ENCODE data around the gene CMKLR1.

CMKLR1 gene

DNA sequence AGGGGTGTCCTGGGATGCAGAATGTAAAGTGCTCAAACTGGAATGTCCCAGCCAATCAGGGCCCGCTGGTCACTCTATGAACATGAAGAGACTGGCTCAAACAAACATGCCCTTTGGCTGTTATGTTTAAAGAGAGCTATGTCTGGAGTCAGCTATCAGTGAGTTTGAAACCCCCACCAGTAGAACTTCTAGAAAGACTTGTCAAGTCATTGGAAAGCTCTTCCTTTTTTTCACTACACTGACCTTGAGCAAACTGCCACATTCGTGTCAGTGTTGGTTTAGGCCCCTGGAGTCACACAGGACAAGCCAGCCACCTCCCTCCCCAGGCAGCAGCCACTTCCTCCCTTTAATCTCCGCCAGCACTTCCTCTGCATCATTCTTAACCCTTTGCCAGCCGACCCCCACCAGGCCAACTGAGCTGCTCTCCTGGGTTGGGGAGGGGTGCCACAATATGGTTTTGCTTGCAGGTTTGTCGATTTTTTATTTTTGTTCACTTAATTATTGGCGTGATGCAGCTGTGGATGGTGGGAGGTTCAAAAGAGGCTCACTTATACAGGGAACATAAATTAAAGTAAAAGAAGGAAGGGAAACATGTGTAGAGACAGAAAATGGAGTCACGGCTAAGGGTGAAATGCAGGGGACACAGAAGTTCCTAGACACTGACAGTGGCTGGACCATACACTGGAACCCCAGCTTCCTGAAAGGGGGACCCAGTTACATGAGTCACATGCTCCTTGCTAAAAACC is 25.3 kb downstream of the CMKLR1 start:
- peak; percentile 72 for DNase-seq

DNA sequence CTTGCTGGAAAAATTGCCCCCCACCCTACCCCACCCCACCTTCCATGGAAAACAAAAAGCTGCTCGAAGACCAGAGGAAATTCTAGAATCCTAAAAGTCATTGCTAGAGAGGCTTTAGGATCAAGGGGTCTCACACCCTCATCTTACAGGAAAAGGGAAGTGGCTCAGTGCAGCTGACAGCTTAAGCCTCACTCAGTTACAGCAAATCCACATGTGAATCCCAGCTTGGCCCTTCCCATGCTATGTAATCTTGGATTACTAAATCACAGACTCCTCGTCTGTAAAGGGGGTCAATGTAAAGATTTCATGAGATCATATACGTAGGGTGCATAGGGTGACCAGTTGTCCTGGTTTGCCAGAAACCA is 25.9 kb downstream of the CMKLR1 start:
- no peak for DNase-seq

- DNase-seq: no peak
Measured at GRCh38 chr12:108312693-108313189, 26.4 kb downstream of the CMKLR1 start.

DNA sequence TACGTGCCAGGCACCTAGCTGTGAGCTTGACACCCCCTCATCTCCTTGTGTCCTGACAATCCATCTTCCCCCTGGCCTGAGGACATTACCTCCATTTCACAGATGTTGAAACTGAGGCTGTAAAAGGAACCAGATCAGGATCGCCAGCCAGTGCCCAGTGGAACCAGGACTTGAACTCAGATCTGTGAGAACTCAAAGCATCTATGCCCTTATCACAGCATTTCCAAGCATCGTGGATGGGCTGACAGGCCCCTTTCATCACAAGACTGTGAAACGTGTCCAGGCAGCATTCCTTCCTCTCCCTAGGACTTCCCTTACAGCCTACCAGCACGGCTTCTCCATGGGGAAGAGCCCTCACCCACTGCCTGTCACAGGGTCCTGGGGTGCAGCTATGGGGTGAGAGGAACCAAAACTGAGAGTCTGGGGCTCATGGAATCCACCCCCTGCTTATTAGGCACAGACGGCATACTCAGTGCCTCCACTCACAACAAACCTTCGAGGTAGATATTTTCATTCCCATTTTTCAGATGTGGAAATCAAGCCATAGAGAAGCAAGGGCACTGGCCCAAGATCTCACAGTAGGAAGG is 26.9 kb downstream of the CMKLR1 start:
- no peak for DNase-seq

GRCh38 chr12:108311605-108312004 is 27.5 kb downstream of the CMKLR1 start:
- DNase-seq: no peak

GRCh38 chr12:108310489-108310888 is 28.6 kb downstream of the CMKLR1 start:
- no peak for DNase-seq

DNA sequence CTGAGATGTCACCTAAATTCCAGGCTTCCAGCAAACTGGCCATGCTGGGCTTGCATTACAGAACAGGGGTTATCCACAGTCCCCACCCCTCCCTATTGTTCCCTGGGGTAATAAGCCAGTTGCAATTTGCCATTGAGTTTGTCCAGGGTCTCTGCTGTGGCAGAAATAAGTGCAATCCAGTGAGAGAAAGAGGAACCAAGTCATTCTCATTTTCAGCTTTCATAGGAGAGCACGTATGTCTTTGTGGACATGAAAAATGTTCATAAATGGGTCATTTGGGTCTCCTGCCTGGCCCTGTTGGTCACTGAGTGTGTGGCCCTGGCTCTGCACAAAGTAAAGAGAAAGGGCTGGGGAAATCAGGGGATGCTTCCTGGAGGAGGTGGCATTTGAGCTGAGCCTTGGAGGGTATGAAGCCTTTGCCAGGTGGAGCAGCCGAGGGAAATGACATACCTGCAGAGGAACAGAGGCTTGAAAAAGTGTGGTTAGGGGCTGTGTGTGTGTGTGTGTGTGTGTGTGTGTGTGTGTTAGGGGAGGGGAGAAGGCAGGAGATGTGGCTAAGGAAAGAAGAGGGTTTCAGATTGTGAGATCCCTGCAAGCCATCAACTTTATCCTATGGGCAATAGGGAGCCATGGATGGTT is 29.3 kb downstream of the CMKLR1 start:
- no peak for DNase-seq

DNA sequence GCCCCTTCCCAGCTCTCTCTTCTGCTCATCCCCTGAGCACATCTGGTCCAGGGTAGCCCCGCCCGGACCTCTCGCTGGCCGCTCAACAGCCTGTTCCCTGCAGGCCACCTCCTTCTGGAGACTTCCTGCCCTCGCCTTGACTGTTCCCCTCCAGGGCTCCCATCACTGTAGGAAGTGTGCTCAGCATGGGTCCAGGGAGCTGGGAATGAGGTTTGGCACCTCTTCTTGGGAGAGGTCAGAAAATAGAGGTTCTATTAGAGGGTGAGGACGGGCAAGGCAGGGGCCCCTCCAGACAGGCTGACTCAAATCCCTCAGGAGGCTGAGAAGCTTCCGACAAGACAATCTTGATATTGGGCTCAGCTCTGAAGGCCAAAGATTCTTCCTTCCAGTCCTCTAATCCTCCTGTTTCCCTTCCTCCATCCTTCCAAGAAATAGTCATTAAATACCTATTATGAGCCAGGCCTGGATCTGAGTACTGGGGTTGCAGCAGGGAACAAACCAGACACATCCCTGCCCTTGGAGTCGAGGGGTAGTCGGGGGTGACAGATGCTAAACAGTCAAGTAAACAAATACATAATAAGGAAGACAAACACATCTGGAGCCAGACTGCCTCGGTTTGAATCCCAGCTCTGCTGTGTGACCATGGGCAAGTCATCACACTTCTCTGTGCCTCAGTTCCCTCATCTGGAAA is 30.6 kb downstream of the CMKLR1 start:
- DNase-seq: no peak

- no peak for DNase-seq
Measured at GRCh38 chr12:108307006-108307405, 32.1 kb downstream of the CMKLR1 start.

- no peak for DNase-seq
Measured at GRCh38 chr12:108306506-108306905, 32.6 kb downstream of the CMKLR1 start.

DNA sequence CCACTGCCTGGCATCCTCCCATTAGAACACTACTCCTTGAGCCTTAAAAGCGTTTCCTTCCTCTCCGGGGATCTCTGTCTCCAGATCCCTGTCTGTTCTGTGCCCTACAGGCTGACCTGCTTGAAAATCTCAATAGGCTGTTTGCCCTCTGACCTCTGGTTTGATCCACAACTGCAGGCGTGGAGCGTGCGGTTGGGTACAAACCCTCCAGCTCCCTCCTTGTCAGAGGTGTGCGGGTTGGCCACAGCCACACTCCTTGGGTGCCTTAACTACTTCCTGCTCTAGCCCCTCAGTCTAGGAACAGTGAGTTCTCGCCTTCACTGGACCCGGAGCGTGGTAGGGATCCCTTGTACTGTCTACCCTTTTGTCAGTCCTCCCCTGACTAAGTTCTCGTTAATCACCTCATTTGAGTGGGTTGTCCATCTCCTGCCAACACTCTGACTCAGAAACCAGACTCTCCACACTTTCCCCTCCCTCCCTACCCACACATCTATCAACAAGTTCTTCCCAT is 33.1 kb downstream of the CMKLR1 start:
- no peak for DNase-seq

DNA sequence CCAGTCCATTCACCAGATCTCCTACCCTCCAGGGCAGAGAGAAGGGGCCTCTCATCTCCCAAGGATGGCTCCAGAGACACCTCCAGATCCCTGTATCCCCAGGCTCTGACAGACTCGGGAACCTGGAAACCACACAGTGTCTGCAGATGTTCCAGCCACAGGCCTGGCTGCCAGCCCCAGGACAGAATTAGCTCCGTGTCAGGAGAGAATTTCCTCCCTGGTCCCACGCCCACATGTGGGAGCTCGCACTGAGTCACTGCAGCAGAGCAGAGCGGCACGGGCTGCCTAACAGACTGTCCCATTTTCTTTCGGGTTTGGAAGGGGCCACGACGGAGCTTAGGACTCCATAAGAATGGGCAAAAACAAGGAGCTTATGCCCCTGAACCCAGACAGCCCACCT is 33.6 kb downstream of the CMKLR1 start:
- peak; percentile 31 for DNase-seq

GRCh38 chr12:108304633-108305032 is 34.5 kb downstream of the CMKLR1 start:
- no peak for DNase-seq

- no peak for DNase-seq
Measured at GRCh38 chr12:108303703-108304102, 35.4 kb downstream of the CMKLR1 start.

DNA sequence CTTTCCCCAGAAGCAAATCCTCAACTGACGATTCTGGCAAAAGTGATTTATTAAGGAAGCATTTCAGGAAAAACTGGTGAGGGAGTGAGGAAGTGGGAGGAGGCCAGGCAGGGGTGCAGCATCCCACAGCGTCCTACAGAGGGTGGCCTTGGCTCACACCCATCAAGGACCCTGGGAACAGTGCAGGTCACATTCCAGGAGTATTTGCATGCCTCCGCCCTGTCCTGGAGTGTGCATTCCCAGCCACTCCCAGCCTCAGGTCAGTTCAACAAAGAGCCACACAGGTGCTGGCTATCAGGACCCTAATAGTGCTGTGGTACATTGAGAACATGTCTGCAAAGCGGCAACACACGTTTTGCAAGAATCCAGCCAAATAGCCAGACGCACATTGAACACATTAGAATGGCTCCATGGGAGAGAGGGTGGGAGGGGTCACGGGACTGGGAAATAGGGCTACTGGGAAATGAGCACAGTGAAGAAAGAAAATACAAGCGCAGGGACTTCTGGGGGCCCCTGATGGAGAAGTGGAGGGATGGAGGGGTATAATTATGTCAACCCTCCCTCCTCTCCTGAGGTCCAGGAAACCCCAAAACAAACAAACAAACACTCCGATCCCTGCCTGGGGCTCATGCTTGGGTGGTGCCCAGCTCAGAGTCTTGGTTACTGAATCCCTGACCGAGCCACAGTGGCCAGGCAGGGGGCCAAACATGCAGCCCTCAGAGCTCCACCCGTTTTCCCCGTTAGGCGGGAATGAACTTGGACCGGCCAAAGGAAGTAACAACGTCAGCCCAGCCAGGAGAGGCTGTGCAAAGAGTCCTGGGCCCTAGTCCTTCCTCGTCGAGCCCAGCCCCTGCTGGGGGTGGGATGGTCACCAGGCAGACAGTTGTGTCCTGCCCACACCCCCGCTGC is 36.5 kb downstream of the CMKLR1 start:
- no peak for DNase-seq

DNA sequence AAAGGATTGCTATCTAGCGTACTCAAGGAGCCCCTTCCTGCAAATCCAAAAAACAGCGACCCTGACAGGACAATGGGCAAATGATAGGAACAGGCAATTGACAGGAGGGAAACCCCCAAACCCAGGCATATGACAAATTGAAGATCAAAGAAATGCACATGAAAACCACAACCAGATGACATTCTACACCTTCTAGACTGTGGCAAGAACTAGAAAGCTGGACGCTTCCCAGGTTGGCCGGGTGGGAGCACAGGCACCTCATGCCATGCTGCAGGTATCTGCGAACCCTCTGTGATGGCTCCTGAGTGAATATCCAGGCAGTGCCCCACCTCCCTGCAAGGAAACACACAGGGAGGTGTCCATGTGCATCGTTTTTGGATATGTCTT is 37.1 kb downstream of the CMKLR1 start:
- DNase-seq: no peak

- no peak for DNase-seq
Measured at GRCh38 chr12:108301346-108301745, 37.8 kb downstream of the CMKLR1 start.

DNA sequence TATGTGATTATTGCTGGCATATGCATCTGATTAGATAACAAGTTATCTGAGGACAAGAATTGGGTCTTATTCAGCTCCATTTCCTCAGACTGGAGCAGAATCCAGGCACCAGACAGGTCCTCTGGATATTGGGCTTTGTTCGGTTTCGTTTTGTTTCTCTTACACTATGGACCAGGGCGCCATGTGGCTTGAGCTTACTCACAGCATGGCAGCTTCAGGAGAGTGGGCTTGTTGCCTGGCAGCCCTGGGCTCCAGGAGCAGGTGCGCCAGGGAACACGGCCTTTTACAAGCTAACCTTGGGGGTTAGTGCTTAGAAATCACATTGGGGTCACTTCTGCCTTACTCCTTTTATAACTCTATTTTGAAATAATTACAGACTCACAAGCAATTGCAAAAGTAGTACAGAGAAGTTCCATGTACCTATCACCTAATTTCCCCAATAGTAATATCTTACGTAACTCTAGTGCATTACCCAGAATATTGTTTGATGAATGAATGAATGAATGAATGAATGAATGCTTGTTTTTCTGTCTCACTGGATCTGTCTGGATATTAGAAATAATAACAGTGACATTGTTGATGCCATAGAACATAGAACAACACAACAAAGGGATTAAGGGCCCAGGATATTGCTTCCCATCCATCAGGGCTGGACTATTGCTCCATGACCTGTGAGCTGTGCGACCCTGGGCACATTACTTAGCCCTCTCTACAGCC is 39.0 kb downstream of the CMKLR1 start:
- no peak for DNase-seq

- no peak for DNase-seq
Measured at GRCh38 chr12:108299516-108299915, 39.6 kb downstream of the CMKLR1 start.

GRCh38 chr12:108298761-108299275 is 40.3 kb downstream of the CMKLR1 start:
- no peak for DNase-seq

All from CD4-positive, alpha-beta T cell treated with Interleukin-15 for 1 hour (primary cell).